HG03575 (cell line): Measurements from ENCODE around the gene MUC20.
"Not testable (repeated sequence)": the region's sequence is repeated elsewhere in the genome, so short reads cannot be mapped to it uniquely, and the experiment has no call there.

Experiments
- ATAC-seq: cut with Tn5 transposase; IDR thresholded peaks from one replicate; pipeline ENCODE4 v1.9.1; 2021; ENCODE audit not compliant: unreplicated experiment, insufficient number of reproducible peaks, low FRiP score; ENCODE audit errors: extremely low read depth

Gene MUC20

GRCh38 chr3:195691596-195692353 lies 29.0 kb upstream of the MUC20 start:
- not testable (repeated sequence) for ATAC-seq

GRCh38 chr3:195692354-195692685 lies 28.5 kb upstream of the MUC20 start:
- no peak for ATAC-seq

GRCh38 chr3:195692781-195693427 lies 27.9 kb upstream of the MUC20 start:
- no peak for ATAC-seq

GRCh38 chr3:195693428-195694216 lies 27.2 kb upstream of the MUC20 start:
- ATAC-seq: no peak

- ATAC-seq: not testable (repeated sequence)
Measured at GRCh38 chr3:195694217-195695076, 26.3 kb upstream of the MUC20 start.

GRCh38 chr3:195696632-195697278 lies 24.0 kb upstream of the MUC20 start:
- no peak for ATAC-seq

- no peak for ATAC-seq
Measured at GRCh38 chr3:195697582-195698324, 23.0 kb upstream of the MUC20 start.

- ATAC-seq: no peak
Measured at GRCh38 chr3:195698325-195698646, 22.5 kb upstream of the MUC20 start.

- ATAC-seq: no peak
Measured at GRCh38 chr3:195698647-195699387, 22.0 kb upstream of the MUC20 start.

GRCh38 chr3:195699388-195699771 lies 21.4 kb upstream of the MUC20 start:
- no peak for ATAC-seq

GRCh38 chr3:195699860-195700259 lies 20.9 kb upstream of the MUC20 start:
- ATAC-seq: no peak

GRCh38 chr3:195700319-195700718 lies 20.5 kb upstream of the MUC20 start:
- no peak for ATAC-seq

GRCh38 chr3:195701042-195701915 lies 19.5 kb upstream of the MUC20 start:
- ATAC-seq: no peak

- no peak for ATAC-seq
Measured at GRCh38 chr3:195703776-195704175, 17.0 kb upstream of the MUC20 start.

GRCh38 chr3:195704433-195704999 lies 16.3 kb upstream of the MUC20 start:
- no peak for ATAC-seq
